Right atrium auricular region (tissue), 2 donors: ENCODE measurements around the gene NOL8. TPM values are rescaled to one million over a fixed set of nuclear protein-coding genes. Genes with fewer than 3 reads are reported as not detected.

Experiments used
- DNase-seq: peaks from one replicate; pipeline ENCODE4 v3.0.0-alpha.2; 2019; ENCODE audit warnings: low spot score
- H3K27ac ChIP-seq, 2 donors: fragments of 200-600 bp; sonication (generic); 1 replicate in 1 of 2; 2 replicates in 1 of 2; pipeline ENCODE4 v1.5.1; 2016 to 2019
- H3K27me3 ChIP-seq, 2 donors: fragments of 200-600 bp; sonication (generic); one replicate each; pipeline versions ENCODE4 v1.5.1 to v1.6.0; 2017 to 2019
- H3K36me3 ChIP-seq: fragments of 200-600 bp; sonication (generic); one replicate; pipeline ENCODE4 v1.5.1; 2016
- H3K4me1 ChIP-seq, 2 donors: fragments of 200-600 bp; sonication (generic); one replicate each; pipeline versions ENCODE4 v1.5.1 to v1.6.0; 2017 to 2019
- H3K4me3 ChIP-seq, 2 donors: fragments of 200-600 bp; sonication (generic); 1 replicate in 1 of 2; 2 replicates in 1 of 2; pipeline ENCODE4 v1.5.1; 2017 to 2019; ENCODE audit warnings: mild to moderate bottlenecking in 1 of 2, moderate library complexity in 1 of 2
- H3K9me3 ChIP-seq, 2 donors: fragments of 200-600 bp; sonication (generic); one replicate each; pipeline ENCODE4 v1.5.1; 2019
- CTCF ChIP-seq, 2 donors: fragments of 200-600 bp; sonication (generic); IDR thresholded peaks; one replicate each; pipeline ENCODE4 v1.5.1; 2019; ENCODE audit warnings: antibody characterized with exemption in 2 of 2
- total RNA-seq, 2 donors: library from RNA; depleted of rRNA; stranded (reverse); fragments of >200 nt; gene quantifications; one replicate each; pipeline ENCODE4 v1.1.0, GENCODE V29; 2016

Gene NOL8
- total RNA-seq, 2 donors from 2014 or later = 11.4 to 12.3 TPM

- Histone ChIP-seq H3K9me3 (no peaks in the 10 kb centered on the region), H3K27me3 (no peaks in the 10 kb centered on the region), H3K36me3 (peaks cover 84% of the 10 kb centered on the region), H3K4me3 (no peak overlapping the region), H3K4me1 (no peaks in the 10 kb centered on the region), H3K27ac (no peak overlapping the region)
- DNase-seq = no peak
- TF ChIP-seq CTCF (IDR thresholded peaks at IDR 0.05) = no peak
Measured at GRCh38 chr9:92279302-92279701, 45.8 kb downstream of the NOL8 start.

GRCh38 chr9:92278110-92278509 is 47.0 kb downstream of the NOL8 start:
- H3K36me3 ChIP-seq = peaks cover 83% of the 10 kb centered on the region
- TF ChIP-seq CTCF (IDR thresholded peaks at IDR 0.05) = no peak

GRCh38 chr9:92276331-92277032 is 48.7 kb downstream of the NOL8 start:
- no peaks in the 10 kb centered on the region for H3K27me3 ChIP-seq
- no peak for TF ChIP-seq CTCF (IDR thresholded peaks at IDR 0.05)
- no peaks in the 10 kb centered on the region for H3K9me3 ChIP-seq
- peaks cover 80% of the 10 kb centered on the region for H3K36me3 ChIP-seq
- no peak overlapping the region for H3K4me3 ChIP-seq
- no peak overlapping the region for H3K27ac ChIP-seq
- no peak for DNase-seq
- no peaks in the 10 kb centered on the region for H3K4me1 ChIP-seq

More at GRCh38 chr9:92278110-92278509, 47.0 kb downstream of the NOL8 start:
- Histone ChIP-seq H3K4me1 (no peaks in the 10 kb centered on the region), H3K9me3 (no peaks in the 10 kb centered on the region), H3K4me3 (no peak overlapping the region), H3K27ac (no peak overlapping the region), H3K27me3 (no peaks in the 10 kb centered on the region)
- no peak for DNase-seq

- Histone ChIP-seq H3K9me3 (no peaks in the 10 kb centered on the region), H3K4me3 (no peak overlapping the region), H3K27ac (no peak overlapping the region), H3K4me1 (no peaks in the 10 kb centered on the region), H3K36me3 (peaks cover 89% of the 10 kb centered on the region), H3K27me3 (no peaks in the 10 kb centered on the region)
- DNase-seq = no peak
- TF ChIP-seq CTCF (IDR thresholded peaks at IDR 0.05) = no peak
Measured at GRCh38 chr9:92275541-92275940, 49.6 kb downstream of the NOL8 start.

- Histone ChIP-seq H3K27ac (no peak overlapping the region), H3K36me3 (peaks cover 93% of the 10 kb centered on the region), H3K4me1 (no peaks in the 10 kb centered on the region), H3K27me3 (no peaks in the 10 kb centered on the region), H3K9me3 (no peaks in the 10 kb centered on the region), H3K4me3 (no peak overlapping the region)
- no peak for DNase-seq
- no peak for TF ChIP-seq CTCF (IDR thresholded peaks at IDR 0.05)
Measured at GRCh38 chr9:92270511-92270910, 54.6 kb downstream of the NOL8 start.

GRCh38 chr9:92266486-92266885 is 58.7 kb downstream of the NOL8 start:
- no peaks in the 10 kb centered on the region for H3K27me3 ChIP-seq
- no peaks in the 10 kb centered on the region for H3K9me3 ChIP-seq
- DNase-seq = no peak
- TF ChIP-seq CTCF (IDR thresholded peaks at IDR 0.05) = no peak
- H3K27ac ChIP-seq = no peak overlapping the region
- peaks cover 99% of the 10 kb centered on the region for H3K36me3 ChIP-seq
- H3K4me3 ChIP-seq = no peak overlapping the region
- no peaks in the 10 kb centered on the region for H3K4me1 ChIP-seq
